ENCODE results near the gene SSNA1.

- no peak for TF ChIP-seq CTCF (IDR thresholded peaks at IDR 0.05)
- TF ChIP-seq POLR2A (IDR thresholded peaks at IDR 0.05), result no peak
Measured at GRCh38 chr9:137233143-137233980, 44.9 kb downstream of the SSNA1 start.
